Nephron progenitor cell (in vitro differentiated cells): ENCODE data around the gene PNPO.
"Not testable (repeated sequence)": the region's sequence is repeated elsewhere in the genome, so short reads cannot be mapped to it uniquely, and the experiment has no call there.

Source experiments
- DNase-seq: peaks from one replicate; pipeline ENCODE4 v3.0.0; 2021
- H3K27ac Mint-ChIP-seq: 2 replicates; pipeline ENCODE4 v1.8.0; 2021; ENCODE audit warnings: mild to moderate bottlenecking, moderate library complexity, mixed read lengths
- H3K27me3 Mint-ChIP-seq: 2 replicates; pipeline ENCODE4 v1.8.0; 2021; ENCODE audit warnings: mild to moderate bottlenecking, low read depth, mixed read lengths; ENCODE audit not compliant: poor library complexity
- H3K36me3 Mint-ChIP-seq: 2 replicates; pipeline ENCODE4 v1.8.0; 2021; ENCODE audit warnings: low read depth, mixed read lengths
- H3K4me1 Mint-ChIP-seq: 2 replicates; pipeline ENCODE4 v1.8.0; 2021; ENCODE audit warnings: mixed read lengths
- H3K4me3 Mint-ChIP-seq: 2 replicates; pipeline ENCODE4 v1.8.0; 2021; ENCODE audit warnings: mild to moderate bottlenecking, moderate library complexity, mixed read lengths
- H3K9me3 Mint-ChIP-seq: 2 replicates; pipeline ENCODE4 v1.8.0; 2021; ENCODE audit warnings: mild to moderate bottlenecking, moderate library complexity, mixed read lengths
- TF ChIP-seq, protein P1 (sequence below): fragments of 200-600 bp; sonication (generic); IDR thresholded peaks from 2 replicates; pipeline ENCODE4 v1.5.0; 2021; ENCODE audit warnings: antibody characterized with exemption

Gene PNPO

DNA sequence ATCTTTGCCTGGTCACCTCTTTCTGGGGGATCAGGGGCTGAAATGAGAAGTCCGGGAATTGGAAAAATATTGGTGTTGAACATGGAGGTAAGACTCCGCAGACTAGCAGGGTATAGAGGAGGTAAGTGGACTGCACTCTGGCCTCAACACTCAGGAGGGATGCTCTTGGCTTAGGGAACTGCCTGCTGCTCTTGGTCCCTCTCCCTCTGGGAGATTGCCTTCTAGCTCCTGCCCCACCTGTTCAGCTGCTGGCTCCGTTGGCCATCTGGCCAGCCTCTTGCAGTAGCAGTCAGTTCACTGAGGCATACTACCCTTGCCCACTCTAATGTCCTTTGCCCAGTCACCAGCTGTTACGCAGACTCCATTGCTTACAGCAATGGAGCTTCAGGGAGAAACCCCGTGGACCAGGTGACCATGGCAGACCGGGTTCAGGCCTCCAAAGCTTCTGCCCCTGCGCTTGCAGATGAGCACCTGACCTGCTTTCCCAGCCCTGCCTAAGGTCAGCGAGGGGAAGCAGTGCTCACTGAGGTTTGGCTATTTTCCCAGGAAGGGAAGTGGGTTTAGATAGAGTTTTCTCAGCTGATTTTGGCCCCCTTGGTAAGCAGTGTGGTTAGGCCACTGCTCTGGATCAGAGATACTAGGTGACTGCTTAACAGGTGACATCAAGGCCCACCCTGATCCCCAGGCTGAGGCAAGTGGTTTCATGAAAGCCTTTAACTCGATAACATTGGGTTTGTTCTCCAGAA is 41.4 kb downstream of the PNPO start:
- peaks cover 51% of the 10 kb centered on the region for H3K36me3 Mint-ChIP-seq
- TF ChIP-seq, protein P1, sequence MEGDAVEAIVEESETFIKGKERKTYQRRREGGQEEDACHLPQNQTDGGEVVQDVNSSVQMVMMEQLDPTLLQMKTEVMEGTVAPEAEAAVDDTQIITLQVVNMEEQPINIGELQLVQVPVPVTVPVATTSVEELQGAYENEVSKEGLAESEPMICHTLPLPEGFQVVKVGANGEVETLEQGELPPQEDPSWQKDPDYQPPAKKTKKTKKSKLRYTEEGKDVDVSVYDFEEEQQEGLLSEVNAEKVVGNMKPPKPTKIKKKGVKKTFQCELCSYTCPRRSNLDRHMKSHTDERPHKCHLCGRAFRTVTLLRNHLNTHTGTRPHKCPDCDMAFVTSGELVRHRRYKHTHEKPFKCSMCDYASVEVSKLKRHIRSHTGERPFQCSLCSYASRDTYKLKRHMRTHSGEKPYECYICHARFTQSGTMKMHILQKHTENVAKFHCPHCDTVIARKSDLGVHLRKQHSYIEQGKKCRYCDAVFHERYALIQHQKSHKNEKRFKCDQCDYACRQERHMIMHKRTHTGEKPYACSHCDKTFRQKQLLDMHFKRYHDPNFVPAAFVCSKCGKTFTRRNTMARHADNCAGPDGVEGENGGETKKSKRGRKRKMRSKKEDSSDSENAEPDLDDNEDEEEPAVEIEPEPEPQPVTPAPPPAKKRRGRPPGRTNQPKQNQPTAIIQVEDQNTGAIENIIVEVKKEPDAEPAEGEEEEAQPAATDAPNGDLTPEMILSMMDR = no peak
- no peak overlapping the region for H3K27ac Mint-ChIP-seq
- H3K4me1 Mint-ChIP-seq = peaks cover 72% of the 10 kb centered on the region
- peaks cover 17% of the 10 kb centered on the region for H3K27me3 Mint-ChIP-seq
- DNase-seq = no peak
- no peak overlapping the region for H3K4me3 Mint-ChIP-seq
- no peaks in the 10 kb centered on the region for H3K9me3 Mint-ChIP-seq

DNA sequence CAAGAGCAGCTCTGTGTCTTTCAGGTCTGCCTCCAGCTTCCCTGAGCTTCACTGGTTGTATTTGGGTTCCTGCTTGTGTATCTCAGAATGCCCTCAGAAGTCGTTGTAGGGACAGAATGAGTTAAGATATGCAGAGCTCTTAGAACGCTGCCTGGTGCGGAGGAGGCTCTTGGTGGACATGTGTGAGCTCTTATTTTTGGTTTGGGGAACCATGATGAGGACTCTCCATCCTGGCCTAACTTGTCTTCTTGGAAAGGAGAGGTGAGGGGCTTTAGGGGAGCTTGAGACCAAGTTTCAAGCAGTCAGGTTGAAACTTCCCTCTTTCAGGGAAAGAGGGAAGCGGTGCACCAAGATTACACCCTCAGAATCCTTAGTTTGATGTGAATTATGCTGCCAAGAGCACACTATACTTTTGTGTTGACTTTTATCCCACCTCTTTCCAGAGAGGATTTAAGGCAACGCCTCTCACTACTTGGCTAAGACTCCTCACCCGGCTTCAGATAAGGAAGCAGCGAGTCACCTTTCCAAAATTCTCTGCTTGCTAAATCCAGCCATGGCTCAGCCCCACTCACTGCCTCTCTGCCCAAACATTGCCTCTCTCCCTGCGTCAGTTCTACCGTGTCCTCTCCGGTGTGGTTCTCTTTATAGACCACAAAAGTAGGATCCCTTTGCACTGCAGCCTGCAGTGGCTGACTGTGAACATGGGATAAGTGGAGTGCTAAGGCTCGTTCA is 42.3 kb downstream of the PNPO start:
- Mint-ChIP-seq H3K4me3 (no peak overlapping the region), H3K27ac (peak overlapping the region; percentile 21), H3K27me3 (peaks cover 19% of the 10 kb centered on the region), H3K4me1 (peaks cover 78% of the 10 kb centered on the region), H3K9me3 (no peaks in the 10 kb centered on the region), H3K36me3 (peaks cover 44% of the 10 kb centered on the region)
- DNase-seq = no peak
- TF ChIP-seq, protein P1 = no peak

DNA sequence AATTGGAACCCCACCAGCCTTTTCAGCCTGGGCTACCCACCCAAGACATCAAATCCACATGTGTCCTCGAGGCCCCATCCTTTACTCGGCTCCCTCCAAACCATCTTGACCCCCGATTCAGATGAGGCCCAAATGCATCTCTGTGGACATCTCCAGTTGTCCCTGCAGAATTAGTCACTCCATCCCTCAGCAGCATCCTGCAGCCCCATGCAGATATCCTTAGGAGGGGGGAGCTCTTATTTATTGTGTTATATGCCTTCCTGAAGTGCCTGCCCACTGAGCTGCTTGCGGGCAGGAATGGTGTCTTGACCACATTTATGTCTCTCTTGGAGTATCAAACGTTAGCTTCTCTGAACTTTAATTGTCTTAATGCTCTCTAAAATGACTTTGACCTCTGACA is 45.1 kb downstream of the PNPO start:
- DNase-seq = no peak
- peak overlapping the region; percentile 22 for H3K27ac Mint-ChIP-seq
- H3K4me1 Mint-ChIP-seq = peaks cover 82% of the 10 kb centered on the region
- H3K27me3 Mint-ChIP-seq = peaks cover 10% of the 10 kb centered on the region
- no peaks in the 10 kb centered on the region for H3K9me3 Mint-ChIP-seq
- H3K4me3 Mint-ChIP-seq = no peak overlapping the region
- H3K36me3 Mint-ChIP-seq = peaks cover 21% of the 10 kb centered on the region
- TF ChIP-seq, protein P1 = no peak

DNA sequence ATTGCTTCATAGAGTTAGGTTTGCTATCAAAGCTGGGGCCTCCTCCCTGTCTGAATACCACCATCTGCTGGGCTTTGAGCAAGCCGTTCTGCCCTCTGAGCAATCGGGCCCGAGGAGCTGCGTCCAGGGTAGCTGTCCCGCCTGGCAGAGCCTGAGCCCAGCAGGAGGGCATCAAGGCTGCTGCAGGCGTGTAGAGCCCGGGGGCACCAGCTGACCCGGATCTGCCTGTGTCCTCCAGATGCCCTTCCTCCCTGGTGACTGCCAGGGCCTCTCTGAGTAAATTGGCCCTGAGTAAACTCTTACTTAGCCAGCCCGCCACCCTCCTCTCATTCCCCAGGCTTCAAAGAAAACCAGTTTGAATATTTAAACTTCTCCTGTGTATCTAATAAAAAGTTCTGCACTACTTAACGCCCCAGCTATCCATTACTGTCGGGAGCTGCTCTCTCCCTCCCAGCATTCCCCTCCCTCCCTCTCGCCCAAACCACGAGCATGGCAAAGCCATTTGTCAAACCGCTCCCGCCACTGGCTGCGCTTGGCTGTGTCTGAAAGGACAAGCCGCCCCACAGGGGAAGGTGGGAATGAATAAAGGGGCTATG is 46.0 kb downstream of the PNPO start:
- H3K27ac Mint-ChIP-seq = peak overlapping the region; percentile 51
- no peak overlapping the region for H3K4me3 Mint-ChIP-seq
- H3K9me3 Mint-ChIP-seq = no peaks in the 10 kb centered on the region
- peaks cover 21% of the 10 kb centered on the region for H3K36me3 Mint-ChIP-seq
- DNase-seq = peak; percentile 71
- peaks cover 84% of the 10 kb centered on the region for H3K4me1 Mint-ChIP-seq
- TF ChIP-seq, protein P1 = no peak
- peaks cover 12% of the 10 kb centered on the region for H3K27me3 Mint-ChIP-seq

DNA sequence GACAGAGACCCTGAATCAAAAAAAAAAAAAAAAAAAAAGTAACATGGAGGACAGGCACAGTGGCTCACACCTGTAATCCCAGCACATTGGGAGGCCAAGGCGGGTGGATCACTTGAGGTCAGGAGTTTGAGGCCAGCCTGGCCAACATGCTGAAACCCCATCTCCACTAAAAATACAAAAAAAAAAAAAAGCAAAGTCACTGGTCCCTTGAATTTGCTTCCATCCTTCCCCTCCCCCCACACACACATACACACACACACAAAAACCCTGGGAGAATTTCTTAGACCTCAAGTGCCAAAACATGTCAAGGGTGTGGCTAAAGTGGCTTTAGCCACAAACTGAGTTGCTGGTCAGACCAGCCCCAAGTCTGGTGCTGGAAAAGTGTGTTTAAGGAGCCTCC is 47.1 kb downstream of the PNPO start:
- H3K4me1 Mint-ChIP-seq = peaks cover 84% of the 10 kb centered on the region
- not testable (repeated sequence) for H3K4me3 Mint-ChIP-seq, H3K27ac Mint-ChIP-seq, DNase-seq, H3K9me3 Mint-ChIP-seq
- H3K27me3 Mint-ChIP-seq = peaks cover 16% of the 10 kb centered on the region
- H3K36me3 Mint-ChIP-seq = peaks cover 20% of the 10 kb centered on the region

DNA sequence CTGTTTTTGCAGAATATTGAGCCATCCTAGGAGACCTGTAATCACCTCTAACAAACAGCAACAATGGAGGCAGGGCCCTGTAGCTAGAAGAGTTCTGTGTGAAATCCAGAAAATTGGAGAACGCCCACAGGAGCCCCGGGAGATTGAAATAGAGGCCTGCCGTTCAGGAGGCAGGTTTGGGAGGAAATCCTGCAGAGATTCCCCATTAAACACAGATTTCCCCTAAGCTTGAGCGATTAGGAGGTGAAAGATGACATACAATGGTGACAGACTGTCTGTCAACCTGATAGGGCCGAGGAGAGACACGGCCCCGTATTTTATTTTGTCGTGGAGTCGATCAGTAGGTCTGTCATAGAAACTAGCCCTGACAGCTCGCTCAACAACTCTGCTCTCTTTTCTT is 47.8 kb downstream of the PNPO start:
- TF ChIP-seq, protein P1 = no peak
- Mint-ChIP-seq H3K27ac (peak overlapping the region; percentile 19), H3K36me3 (peaks cover 13% of the 10 kb centered on the region), H3K9me3 (no peaks in the 10 kb centered on the region), H3K4me1 (peaks cover 84% of the 10 kb centered on the region), H3K4me3 (no peak overlapping the region), H3K27me3 (peaks cover 16% of the 10 kb centered on the region)
- DNase-seq = no peak
